H9 (cell line): ENCODE measurements around the gene DLG5. TPM values are rescaled to one million over a fixed set of nuclear protein-coding genes. Genes with fewer than 3 reads are reported as not detected.

ENCODE experiments used
- DNase-seq: peaks from one replicate; pipeline ENCODE4 v3.0.0-alpha.2; 2017
- H2AFZ ChIP-seq: one replicate; pipeline ENCODE4 v1.6.1; 2013; ENCODE audit warnings: mild to moderate bottlenecking, low read length, control low read depth, moderate library complexity
- H2AK5ac ChIP-seq: 2 replicates; pipeline ENCODE4 v1.6.1; 2013; ENCODE audit warnings: low read length, control low read depth, mixed read lengths; ENCODE audit not compliant: insufficient read length
- H2BK120ac ChIP-seq: one replicate; pipeline ENCODE4 v1.6.1; 2013; ENCODE audit warnings: low read depth, mild to moderate bottlenecking, low read length, control low read depth, inconsistent platforms; ENCODE audit not compliant: poor library complexity, severe bottlenecking
- H2BK12ac ChIP-seq: 2 replicates; pipeline ENCODE4 v1.6.1; 2013; ENCODE audit warnings: low read length, control low read depth, mixed read lengths, low read depth; ENCODE audit not compliant: insufficient read length
- H2BK15ac ChIP-seq: 2 replicates; pipeline ENCODE4 v1.6.1; 2013; ENCODE audit warnings: low read depth, low read length, control low read depth
- H2BK20ac ChIP-seq: one replicate; pipeline ENCODE4 v1.6.1; 2013; ENCODE audit warnings: low read depth, mild to moderate bottlenecking, low read length, control low read depth, inconsistent platforms; ENCODE audit not compliant: poor library complexity, severe bottlenecking
- H2BK5ac ChIP-seq: 2 replicates; pipeline ENCODE4 v1.6.1; 2013; ENCODE audit warnings: low read length, control low read depth, mixed read lengths; ENCODE audit not compliant: insufficient read length
- H3K14ac ChIP-seq: 2 replicates; pipeline ENCODE4 v1.6.1; 2013; ENCODE audit warnings: low read length, control low read depth; ENCODE audit not compliant: insufficient read depth
- H3K18ac ChIP-seq: 2 replicates; pipeline ENCODE4 v1.6.1; 2013; ENCODE audit warnings: low read depth, mild to moderate bottlenecking, mixed read lengths, low read length, control low read depth; ENCODE audit not compliant: insufficient read length
- H3K23ac ChIP-seq: 2 replicates; pipeline ENCODE4 v1.6.1; 2013; ENCODE audit warnings: low read length, control low read depth, mixed read lengths, low read depth; ENCODE audit not compliant: insufficient read length
- H3K23me2 ChIP-seq: 2 replicates; pipeline ENCODE4 v1.6.1; 2013; ENCODE audit warnings: low read depth, mild to moderate bottlenecking, mixed read lengths, low read length, control low read depth; ENCODE audit not compliant: insufficient read length, poor library complexity, severe bottlenecking
- H3K27ac ChIP-seq: 2 replicates; pipeline ENCODE4 v1.5.1; 2013; ENCODE audit warnings: low read length, control low read depth, mixed read lengths, low read depth; ENCODE audit not compliant: insufficient read length
- H3K27me3 ChIP-seq: 2 replicates; pipeline ENCODE4 v1.6.1; 2013; ENCODE audit warnings: low read length, control low read depth, inconsistent platforms; ENCODE audit not compliant: insufficient read depth
- H3K4ac ChIP-seq: 2 replicates; pipeline ENCODE4 v1.6.1; 2013; ENCODE audit warnings: low read depth, mild to moderate bottlenecking, control low read depth, inconsistent platforms, low read length, moderate library complexity
- H3K4me1 ChIP-seq: 2 replicates; pipeline ENCODE4 v1.6.1; 2013; ENCODE audit warnings: low read length, control low read depth, inconsistent platforms; ENCODE audit not compliant: insufficient read depth
- H3K4me2 ChIP-seq: 2 replicates; pipeline ENCODE4 v1.6.1; 2013; ENCODE audit warnings: low read length, control low read depth, mixed read lengths; ENCODE audit not compliant: insufficient read length, insufficient read depth
- H3K56ac ChIP-seq: 2 replicates; pipeline ENCODE4 v1.6.1; 2013; ENCODE audit warnings: low read depth, mild to moderate bottlenecking, mixed read lengths, low read length, control low read depth; ENCODE audit not compliant: insufficient read length
- H3K79me1 ChIP-seq: 2 replicates; pipeline ENCODE4 v1.6.1; 2013; ENCODE audit warnings: low read depth, mild to moderate bottlenecking, moderate library complexity, low read length, control low read depth, inconsistent platforms; ENCODE audit not compliant: insufficient read depth, poor library complexity, severe bottlenecking
- H3K79me2 ChIP-seq: 2 replicates; pipeline ENCODE4 v1.6.1; 2013; ENCODE audit warnings: low read length, control low read depth, inconsistent platforms; ENCODE audit not compliant: insufficient read depth
- H3K9ac ChIP-seq: 2 replicates; pipeline ENCODE4 v1.6.1; 2013; ENCODE audit warnings: low read length, control low read depth, mixed read lengths; ENCODE audit not compliant: insufficient read length; ENCODE audit errors: extremely low read depth
- H3K9me3 ChIP-seq: one replicate; pipeline ENCODE4 v1.6.1; 2013; ENCODE audit warnings: low read depth, low read length, inconsistent platforms; ENCODE audit not compliant: control insufficient read depth
- H3T11ph ChIP-seq: one replicate; pipeline ENCODE4 v1.6.1; 2013; ENCODE audit warnings: mild to moderate bottlenecking, low read length, control low read depth, inconsistent platforms
- H4K20me1 ChIP-seq: one replicate; pipeline ENCODE4 v1.6.1; 2013; ENCODE audit not compliant: control insufficient read depth, insufficient read length, insufficient read depth
- H4K5ac ChIP-seq: 2 replicates; pipeline ENCODE4 v1.6.1; 2013; ENCODE audit warnings: low read depth, mild to moderate bottlenecking, mixed read lengths, low read length, control low read depth; ENCODE audit not compliant: insufficient read length
- H4K8ac ChIP-seq: replicated peaks from 2 replicates; pipeline ENCODE4 v1.6.1; 2013; ENCODE audit warnings: low read length, control low read depth, mixed read lengths, low read depth; ENCODE audit not compliant: insufficient read length
- H4K91ac ChIP-seq: 2 replicates; pipeline ENCODE4 v1.6.1; 2013; ENCODE audit warnings: low read depth, mild to moderate bottlenecking, moderate library complexity, mixed read lengths, low read length, control low read depth; ENCODE audit not compliant: insufficient read length
- H3K27ac Mint-ChIP-seq, 3 experiments: 2 replicates in 2 of 3; 3 replicates in 1 of 3; pipeline ENCODE4 v1.8.0; 2020 to 2021; ENCODE audit warnings: mixed read lengths in 3 of 3, mild to moderate bottlenecking in 1 of 3, moderate library complexity in 1 of 3
- H3K27me3 Mint-ChIP-seq: 2 replicates; pipeline ENCODE4 v1.8.0; 2021; ENCODE audit warnings: low read depth, mild to moderate bottlenecking, moderate library complexity, mixed read lengths
- H3K36me3 Mint-ChIP-seq, 3 experiments: 2 replicates in 2 of 3; 3 replicates in 1 of 3; pipeline ENCODE4 v1.8.0; 2020 to 2021; ENCODE audit warnings: low read depth in 3 of 3, mixed read lengths in 3 of 3; ENCODE audit not compliant: insufficient read depth in 1 of 3
- H3K4me1 Mint-ChIP-seq, 2 experiments: 2 replicates each; pipeline ENCODE4 v1.8.0; 2020; ENCODE audit warnings: mixed read lengths in 2 of 2
- H3K4me3 Mint-ChIP-seq, 2 experiments: 2 replicates in 1 of 2; 3 replicates in 1 of 2; pipeline ENCODE4 v1.8.0; 2020 to 2021; ENCODE audit warnings: mild to moderate bottlenecking in 2 of 2, mixed read lengths in 2 of 2, moderate library complexity in 1 of 2
- H3K9me3 Mint-ChIP-seq, 2 experiments: 2 replicates in 1 of 2; 3 replicates in 1 of 2; pipeline ENCODE4 v1.8.0; 2020; ENCODE audit warnings: mild to moderate bottlenecking in 2 of 2, mixed read lengths in 2 of 2, moderate library complexity in 1 of 2
- WGBS: extraction: QIAGEN DNeasy Blood & Tissue Kit; methylation state at CpG from one replicate; pipeline ENCODE4 v1.1.7; 2013; ENCODE audit warnings: missing lambda C conversion rate, low lambda C conversion rate, mixed read lengths; ENCODE audit not compliant: insufficient read length; ENCODE audit errors: extremely low coverage; 5-methylcytosine and 5-hydroxymethylcytosine counted together
- total RNA-seq: library from RNA; stranded (reverse); gene quantifications from 2 replicates; pipeline ENCODE4 v1.2.1, GENCODE V29; 2021
- TF ChIP-seq, protein P1 (sequence below): fragments of 200-600 bp; sonication (generic); conservative IDR thresholded peaks from 3 replicates; pipeline ENCODE4 v1.8.0; 2021; ENCODE audit warnings: antibody characterized with exemption, mild to moderate bottlenecking

DLG5 gene
- total RNA-seq, 1 experiment from 2014 or later = 67.4 TPM

DNA sequence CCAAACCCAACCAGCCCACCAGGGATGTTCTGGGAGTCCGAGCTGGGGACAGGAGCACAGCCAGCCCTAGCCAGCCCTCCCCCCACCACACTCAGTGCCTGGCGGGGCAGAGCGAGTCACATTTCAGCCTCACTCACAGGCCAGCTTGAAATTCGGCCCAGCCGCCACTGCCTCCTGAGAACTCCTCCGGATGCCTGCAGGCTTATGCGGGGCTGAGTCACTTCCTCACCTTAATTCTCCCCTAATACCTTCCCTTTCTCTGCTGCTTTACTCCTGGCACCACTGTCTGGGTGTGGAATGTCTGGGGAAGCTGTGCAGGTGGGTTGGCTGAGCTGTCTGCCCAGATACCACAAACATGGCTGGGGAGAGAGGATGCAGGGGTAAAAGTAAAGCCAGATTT lies 22.6 kb upstream of the DLG5 start:
- H3K4me3 Mint-ChIP-seq = peak overlapping the region in 1 of 2 experiments; percentile 24; a peak in 2 of 5 replicates
- Histone ChIP-seq H2AK5ac (no peak overlapping the region), H2BK20ac (no peak overlapping the region), H4K20me1 (no peaks in the 10 kb centered on the region), H4K5ac (no peak overlapping the region), H4K8ac (no peak overlapping the region), H3K9ac (peak overlapping the region; percentile 4), H3K4ac (no peak overlapping the region), H3K27ac (peak overlapping the region; percentile 93), H4K91ac (no peak overlapping the region), H3K18ac (peak overlapping the region; percentile 87), H3K14ac (peak overlapping the region; percentile 81), H3K23ac (no peak overlapping the region), H3K4me1 (peaks cover 2% of the 10 kb centered on the region), H2BK12ac (peak overlapping the region; percentile 77), H3K4me2 (peak overlapping the region; percentile 51), H2BK15ac (no peak overlapping the region), H2BK5ac (peak overlapping the region; percentile 48), H2BK120ac (no peak overlapping the region), H3K79me2 (no peaks in the 10 kb centered on the region), H3K56ac (no peak overlapping the region), H3K23me2 (peaks cover 3% of the 10 kb centered on the region), H3T11ph (no peak overlapping the region), H3K9me3 (no peaks in the 10 kb centered on the region), H3K27me3 (no peaks in the 10 kb centered on the region), H2AFZ (peak overlapping the region; percentile 43), H3K79me1 (no peaks in the 10 kb centered on the region)
- TF ChIP-seq, protein P1, sequence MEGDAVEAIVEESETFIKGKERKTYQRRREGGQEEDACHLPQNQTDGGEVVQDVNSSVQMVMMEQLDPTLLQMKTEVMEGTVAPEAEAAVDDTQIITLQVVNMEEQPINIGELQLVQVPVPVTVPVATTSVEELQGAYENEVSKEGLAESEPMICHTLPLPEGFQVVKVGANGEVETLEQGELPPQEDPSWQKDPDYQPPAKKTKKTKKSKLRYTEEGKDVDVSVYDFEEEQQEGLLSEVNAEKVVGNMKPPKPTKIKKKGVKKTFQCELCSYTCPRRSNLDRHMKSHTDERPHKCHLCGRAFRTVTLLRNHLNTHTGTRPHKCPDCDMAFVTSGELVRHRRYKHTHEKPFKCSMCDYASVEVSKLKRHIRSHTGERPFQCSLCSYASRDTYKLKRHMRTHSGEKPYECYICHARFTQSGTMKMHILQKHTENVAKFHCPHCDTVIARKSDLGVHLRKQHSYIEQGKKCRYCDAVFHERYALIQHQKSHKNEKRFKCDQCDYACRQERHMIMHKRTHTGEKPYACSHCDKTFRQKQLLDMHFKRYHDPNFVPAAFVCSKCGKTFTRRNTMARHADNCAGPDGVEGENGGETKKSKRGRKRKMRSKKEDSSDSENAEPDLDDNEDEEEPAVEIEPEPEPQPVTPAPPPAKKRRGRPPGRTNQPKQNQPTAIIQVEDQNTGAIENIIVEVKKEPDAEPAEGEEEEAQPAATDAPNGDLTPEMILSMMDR = no peak
- H3K4me1 Mint-ChIP-seq = peaks cover 12 to 14% of the 10 kb centered on the region in 2 experiments
- no CpG with 5 or more reads among the region's 7 CpGs for WGBS
- peak; percentile 94 for DNase-seq
- H3K36me3 Mint-ChIP-seq = peaks cover 14 to 21% (median 15%) of the 10 kb centered on the region in 3 experiments
- H3K27ac Mint-ChIP-seq = peak overlapping the region; percentile 75 to 96 (median 88); a peak in 5 of 7 replicates
- peaks cover 22 to 23% of the 10 kb centered on the region in 2 experiments for H3K9me3 Mint-ChIP-seq
- H3K27me3 Mint-ChIP-seq = peaks cover 2% of the 10 kb centered on the region; the same call in 1 of the 2 replicates
